PFSK-1 (cell line): ENCODE measurements around the gene RPP25.

ENCODE experiments used
- POLR2AphosphoS5 ChIP-seq: IDR thresholded peaks from 2 replicates; pipeline ENCODE4 v1.6.1; 2012; ENCODE audit warnings: low read depth, mild to moderate bottlenecking, control low read depth, low read length, moderate library complexity
- REST ChIP-seq, 2 experiments: IDR thresholded peaks; 2 replicates each; pipeline versions ENCODE4 v1.6.1 to v1.8.0; 2011 to 2012; ENCODE audit warnings: low read depth in 2 of 2, low read length in 2 of 2, control low read depth in 1 of 2, inconsistent platforms in 1 of 2, mild to moderate bottlenecking in 1 of 2, moderate library complexity in 1 of 2; ENCODE audit not compliant: insufficient read depth in 1 of 2

- no peak for TF ChIP-seq REST (IDR thresholded peaks at IDR 0.05; ENCODE audit: insufficient read depth in 1 of 2, low read depth in 2 of 2, low read length in 2 of 2)
- TF ChIP-seq POLR2AphosphoS5 = no peak
These were observed 984 bp upstream of the RPP25 start for GRCh38 chr15:74957476-74958035.
